Vagina (tissue), 2 donors: ENCODE data around the gene CCDC134. TPM values are rescaled to one million over a fixed set of nuclear protein-coding genes. Genes with fewer than 3 reads are reported as not detected.

Experiments used
- DNase-seq, 2 donors: peaks; one replicate each; pipeline ENCODE4 v3.0.0-alpha.2; 2017; ENCODE audit errors: extremely low spot score in 2 of 2
- H3K27ac ChIP-seq: fragments of 200-600 bp; sonication (generic); one replicate; pipeline ENCODE4 v1.5.1; 2019
- H3K27me3 ChIP-seq: fragments of 200-600 bp; sonication (generic); one replicate; pipeline ENCODE4 v1.5.1; 2019
- H3K36me3 ChIP-seq, 2 donors: fragments of 200-600 bp; sonication (generic); one replicate each; pipeline ENCODE4 v1.5.1; 2017 to 2019
- H3K4me1 ChIP-seq: fragments of 200-600 bp; sonication (generic); one replicate; pipeline ENCODE4 v1.5.1; 2019
- H3K4me3 ChIP-seq, 2 donors: fragments of 200-600 bp; sonication (generic); 1 replicate in 1 of 2; 2 replicates in 1 of 2; pipeline ENCODE4 v1.5.1; 2016 to 2019
- H3K9me3 ChIP-seq: fragments of 200-600 bp; sonication (generic); one replicate; pipeline ENCODE4 v1.5.1; 2019
- POLR2A ChIP-seq, 2 donors: fragments of 450-650 bp; IDR thresholded peaks; one replicate each; pipeline ENCODE4 v1.6.1; 2017; ENCODE audit warnings: antibody characterized with exemption in 2 of 2, mild to moderate bottlenecking in 2 of 2, moderate library complexity in 2 of 2
- POLR2AphosphoS5 ChIP-seq, 2 donors: sonication (generic); formaldehyde crosslinking; IDR thresholded peaks; one replicate each; pipeline ENCODE4 v1.9.0; 2017; ENCODE audit warnings: antibody characterized with exemption in 2 of 2, mild to moderate bottlenecking in 2 of 2, low read depth in 1 of 2; ENCODE audit not compliant: insufficient read depth in 1 of 2
- intact Hi-C: fragments of 100-400 bp; cut with DNase I; formaldehyde crosslinking; loops from one replicate; pipeline ENCODE4 v1.15.1; 2023
- total RNA-seq: library from RNA; depleted of rRNA; stranded (reverse); fragments of >200 nt; gene quantifications from one replicate; pipeline ENCODE4 v1.2.3, GENCODE V29; 2016
- TF ChIP-seq, protein P1 (sequence below), 3 experiments: fragments of 450-650 bp in 2 of 3; fragments of 200-600 bp in 1 of 3; sonication (generic) in 1 of 3; IDR thresholded peaks; one replicate each; pipeline ENCODE4 v1.5.1; 2017 to 2019; ENCODE audit warnings: antibody characterized with exemption in 3 of 3, mild to moderate bottlenecking in 2 of 3, moderate library complexity in 2 of 3

Gene CCDC134
- total RNA-seq, 1 donor from 2014 or later = 8.8 TPM

- Histone ChIP-seq H3K4me3 (no peak overlapping the region), H3K27me3 (no peaks in the 10 kb centered on the region), H3K9me3 (no peaks in the 10 kb centered on the region), H3K4me1 (no peaks in the 10 kb centered on the region), H3K27ac (no peak overlapping the region), H3K36me3 (no peaks in the 10 kb centered on the region)
- no peak for DNase-seq
- TF ChIP-seq POLR2A (IDR thresholded peaks at IDR 0.05) = no peak
- no peak for TF ChIP-seq POLR2AphosphoS5 (IDR thresholded peaks at IDR 0.05; ENCODE audit: insufficient read depth in 1 of 2, low read depth in 1 of 2)
- TF ChIP-seq, protein P1, sequence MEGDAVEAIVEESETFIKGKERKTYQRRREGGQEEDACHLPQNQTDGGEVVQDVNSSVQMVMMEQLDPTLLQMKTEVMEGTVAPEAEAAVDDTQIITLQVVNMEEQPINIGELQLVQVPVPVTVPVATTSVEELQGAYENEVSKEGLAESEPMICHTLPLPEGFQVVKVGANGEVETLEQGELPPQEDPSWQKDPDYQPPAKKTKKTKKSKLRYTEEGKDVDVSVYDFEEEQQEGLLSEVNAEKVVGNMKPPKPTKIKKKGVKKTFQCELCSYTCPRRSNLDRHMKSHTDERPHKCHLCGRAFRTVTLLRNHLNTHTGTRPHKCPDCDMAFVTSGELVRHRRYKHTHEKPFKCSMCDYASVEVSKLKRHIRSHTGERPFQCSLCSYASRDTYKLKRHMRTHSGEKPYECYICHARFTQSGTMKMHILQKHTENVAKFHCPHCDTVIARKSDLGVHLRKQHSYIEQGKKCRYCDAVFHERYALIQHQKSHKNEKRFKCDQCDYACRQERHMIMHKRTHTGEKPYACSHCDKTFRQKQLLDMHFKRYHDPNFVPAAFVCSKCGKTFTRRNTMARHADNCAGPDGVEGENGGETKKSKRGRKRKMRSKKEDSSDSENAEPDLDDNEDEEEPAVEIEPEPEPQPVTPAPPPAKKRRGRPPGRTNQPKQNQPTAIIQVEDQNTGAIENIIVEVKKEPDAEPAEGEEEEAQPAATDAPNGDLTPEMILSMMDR (IDR thresholded peaks at IDR 0.05) = no peak
- intact Hi-C loops = no loop called here
These were observed 18.2 kb upstream of the CCDC134 start for GRCh38 chr22:41782316-41782715.

DNA sequence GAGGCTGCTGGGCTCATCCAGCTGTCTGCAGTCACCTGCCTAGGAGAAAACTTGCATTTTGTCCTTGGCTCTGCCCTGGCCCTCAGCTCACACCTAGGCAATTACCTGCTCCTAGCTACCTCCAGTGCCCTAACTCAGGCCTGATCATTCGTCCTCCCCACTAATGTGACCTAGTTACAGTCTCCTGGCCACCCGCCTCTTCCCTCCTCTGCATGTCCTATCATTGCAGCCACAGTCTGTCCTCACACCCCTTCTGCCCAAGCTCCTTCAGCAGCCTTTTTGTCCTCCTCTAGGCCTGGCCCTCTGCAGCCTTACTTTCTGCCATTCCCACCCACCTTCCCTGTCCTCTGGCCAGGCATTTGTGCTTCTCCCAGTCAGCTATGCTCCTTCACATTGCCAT lies 17.7 kb upstream of the CCDC134 start:
- H3K27me3 ChIP-seq = no peaks in the 10 kb centered on the region
- H3K36me3 ChIP-seq = no peaks in the 10 kb centered on the region
- H3K9me3 ChIP-seq = no peaks in the 10 kb centered on the region
- no peaks in the 10 kb centered on the region for H3K4me1 ChIP-seq
- no peak overlapping the region for H3K27ac ChIP-seq
- DNase-seq = no peak
- no peak overlapping the region for H3K4me3 ChIP-seq
- intact Hi-C loops = no loop called here
- TF ChIP-seq POLR2A (IDR thresholded peaks at IDR 0.05) = no peak

- Histone ChIP-seq H3K36me3 (no peaks in the 10 kb centered on the region), H3K4me3 (no peak overlapping the region), H3K9me3 (no peaks in the 10 kb centered on the region), H3K27me3 (no peaks in the 10 kb centered on the region), H3K27ac (no peak overlapping the region), H3K4me1 (no peaks in the 10 kb centered on the region)
- no peak for DNase-seq
- no peak for TF ChIP-seq POLR2A (IDR thresholded peaks at IDR 0.05)
- TF ChIP-seq, protein P1 (IDR thresholded peaks at IDR 0.05) = no peak
- no peak for TF ChIP-seq POLR2AphosphoS5 (IDR thresholded peaks at IDR 0.05; ENCODE audit: insufficient read depth in 1 of 2, low read depth in 1 of 2)
- intact Hi-C loops = no loop called here
These were observed 13.1 kb upstream of the CCDC134 start for GRCh38 chr22:41787331-41787730.

DNA sequence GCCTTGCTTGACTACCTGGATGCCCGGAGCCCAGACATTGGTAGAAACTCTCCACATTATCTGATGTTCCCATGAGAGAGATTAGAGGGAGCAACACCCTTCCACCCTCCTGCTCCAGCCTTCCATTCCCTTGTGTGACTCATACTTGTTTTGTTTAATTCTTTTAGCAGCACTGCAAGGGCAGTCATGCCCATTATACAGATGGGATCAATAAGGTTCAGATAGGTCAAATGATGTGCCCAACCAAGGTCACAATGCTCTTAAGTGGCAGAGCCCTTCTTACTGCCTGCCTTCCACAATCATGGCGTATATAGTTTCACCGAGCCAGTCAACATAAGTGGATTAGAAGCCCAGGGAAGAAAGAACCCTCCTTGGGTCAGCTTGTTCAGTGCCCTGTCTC lies 6.6 kb upstream of the CCDC134 start:
- no peak overlapping the region for H3K27ac ChIP-seq
- no peaks in the 10 kb centered on the region for H3K9me3 ChIP-seq
- no peak for DNase-seq
- no peak overlapping the region for H3K4me3 ChIP-seq
- H3K27me3 ChIP-seq = no peaks in the 10 kb centered on the region
- no peak for TF ChIP-seq POLR2A (IDR thresholded peaks at IDR 0.05)
- TF ChIP-seq POLR2AphosphoS5 (IDR thresholded peaks at IDR 0.05; ENCODE audit: insufficient read depth in 1 of 2, low read depth in 1 of 2) = no peak
- TF ChIP-seq, protein P1 (IDR thresholded peaks at IDR 0.05) = no peak
- no peaks in the 10 kb centered on the region for H3K4me1 ChIP-seq
- H3K36me3 ChIP-seq = no peaks in the 10 kb centered on the region
- intact Hi-C loops = no loop called here

- Histone ChIP-seq H3K4me1 (peaks cover 23% of the 10 kb centered on the region), H3K27ac (no peak overlapping the region), H3K9me3 (no peaks in the 10 kb centered on the region), H3K4me3 (no peak overlapping the region), H3K36me3 (no peaks in the 10 kb centered on the region), H3K27me3 (no peaks in the 10 kb centered on the region)
- no peak for DNase-seq
- TF ChIP-seq POLR2A (IDR thresholded peaks at IDR 0.05) = no peak
- no peak for TF ChIP-seq POLR2AphosphoS5 (IDR thresholded peaks at IDR 0.05; ENCODE audit: insufficient read depth in 1 of 2, low read depth in 1 of 2)
- TF ChIP-seq, protein P1 (IDR thresholded peaks at IDR 0.05) = no peak
- intact Hi-C loops = no loop called here
These were observed 1.7 kb upstream of the CCDC134 start for GRCh38 chr22:41798736-41799135.
